ENCODE measurements around the gene RAD51B. TPM values are rescaled to one million over a fixed set of nuclear protein-coding genes. Genes with fewer than 3 reads are reported as not detected.

RAD51B gene
- total RNA-seq, 1 experiment from 2014 or later = 14.2 TPM

DNA sequence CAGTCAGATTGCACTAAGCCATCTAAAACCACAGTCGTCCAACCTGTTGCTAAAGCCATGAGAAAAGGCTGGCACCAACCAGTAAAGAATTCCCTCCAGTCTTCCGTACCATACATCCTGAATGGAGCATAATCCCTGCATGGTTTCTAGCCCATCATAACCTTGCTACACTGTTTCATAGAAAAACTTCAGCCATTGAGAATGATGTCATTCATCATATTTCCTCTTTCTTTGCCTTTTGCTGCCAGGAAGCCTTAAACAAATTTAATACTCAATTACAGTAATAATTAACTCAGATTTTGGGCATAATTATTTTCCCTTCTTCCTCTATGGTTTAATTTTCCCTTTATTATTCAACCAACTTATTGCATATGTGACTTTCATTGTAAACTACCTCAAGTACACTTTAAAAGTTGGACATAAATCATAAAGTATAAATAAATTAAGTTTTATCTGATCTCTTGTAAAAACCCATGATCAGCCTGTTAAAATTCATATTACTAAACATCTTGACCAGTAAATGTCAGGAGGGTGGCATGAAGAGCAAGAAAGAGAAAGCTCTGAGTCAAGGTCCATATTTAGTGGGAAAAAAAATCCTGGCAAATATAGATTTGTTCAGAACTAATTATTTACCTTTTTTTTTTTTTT lies 708.6 kb downstream of the RAD51B start (continued):
- no peak for TF ChIP-seq SMAD4 (CRISPR knock-in tag; IDR thresholded peaks at IDR 0.05)
- no peak for TF ChIP-seq ZNF138 (CRISPR knock-in tag; conservative IDR thresholded peaks at IDR 0.05)
- no peak for TF ChIP-seq PRDM15 (CRISPR knock-in tag; IDR thresholded peaks at IDR 0.05)
- no peak for TF ChIP-seq ATF3 (CRISPR knock-in tag; conservative IDR thresholded peaks at IDR 0.05)
- no peak for TF ChIP-seq FOXP1 (CRISPR knock-in tag; IDR thresholded peaks at IDR 0.05; ENCODE audit: borderline replicate concordance)
- TF ChIP-seq NR1H2 (CRISPR knock-in tag; IDR thresholded peaks at IDR 0.05) = no peak
- no peak for TF ChIP-seq EMX1 (CRISPR knock-in tag; IDR thresholded peaks at IDR 0.05)

DNA sequence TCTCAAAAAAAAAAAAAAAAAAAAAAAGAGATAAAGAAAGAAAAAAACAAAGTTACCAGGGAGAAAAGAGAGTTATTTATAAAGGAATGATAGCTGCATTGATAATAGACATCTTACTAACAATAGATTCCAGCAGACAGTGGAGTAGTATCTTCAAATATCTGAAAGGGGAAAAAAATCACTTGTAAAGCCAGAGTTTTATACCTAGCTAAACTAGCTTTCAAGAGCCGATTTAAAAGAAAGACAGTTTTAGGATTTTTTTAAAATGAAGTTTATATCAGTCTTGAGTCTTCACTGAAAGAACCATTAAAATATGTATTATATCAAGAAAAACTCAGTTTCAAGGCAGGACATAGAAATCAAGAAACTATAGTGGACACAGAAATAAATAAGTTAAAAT lies 710.9 kb downstream of the RAD51B start:
- H3K9me3 Mint-ChIP-seq = peaks cover 32% of the 10 kb centered on the region
- H3K4me1 Mint-ChIP-seq = peaks cover 11% of the 10 kb centered on the region
- no peak for DNase-seq (ENCODE audit: low spot score)
- ATAC-seq = no peak
- ChIA-PET POLR2A (interaction anchor here (0.7 kb wide), 2 partner anchors 569 to 1741 kb away, joined by 5 to 8 read pairs; no protein-coding TSS in a partner anchor), CTCF (interaction anchor here (0.9 kb wide), 1 partner anchor 287 kb away, joined by 6 read pairs; no protein-coding TSS in a partner anchor)
- peaks cover 25% of the 10 kb centered on the region for H3K36me3 Mint-ChIP-seq
- no peaks in the 10 kb centered on the region for H3K27me3 Mint-ChIP-seq (ENCODE audit: low read depth)
- H3K27ac Mint-ChIP-seq = no peak overlapping the region
- no peak overlapping the region for H3K4me3 Mint-ChIP-seq
- TF ChIP-seq RELA (CRISPR knock-in tag; IDR thresholded peaks at IDR 0.05; ENCODE audit: borderline replicate concordance) = no peak
- TF ChIP-seq NR2C2 (CRISPR knock-in tag; IDR thresholded peaks at IDR 0.05) = no peak
- TF ChIP-seq ZNF263 (CRISPR knock-in tag; IDR thresholded peaks at IDR 0.05; ENCODE audit: low read depth) = no peak
- no peak for TF ChIP-seq ZNF423 (CRISPR knock-in tag; IDR thresholded peaks at IDR 0.05)
- TF ChIP-seq, protein P1, sequence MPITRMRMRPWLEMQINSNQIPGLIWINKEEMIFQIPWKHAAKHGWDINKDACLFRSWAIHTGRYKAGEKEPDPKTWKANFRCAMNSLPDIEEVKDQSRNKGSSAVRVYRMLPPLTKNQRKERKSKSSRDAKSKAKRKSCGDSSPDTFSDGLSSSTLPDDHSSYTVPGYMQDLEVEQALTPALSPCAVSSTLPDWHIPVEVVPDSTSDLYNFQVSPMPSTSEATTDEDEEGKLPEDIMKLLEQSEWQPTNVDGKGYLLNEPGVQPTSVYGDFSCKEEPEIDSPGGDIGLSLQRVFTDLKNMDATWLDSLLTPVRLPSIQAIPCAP (CRISPR knock-in tag; IDR thresholded peaks at IDR 0.05) = no peak
- TF ChIP-seq JAZF1 (CRISPR knock-in tag; IDR thresholded peaks at IDR 0.05) = no peak
- TF ChIP-seq ZNF281 (CRISPR knock-in tag; IDR thresholded peaks at IDR 0.05) = no peak
- TF ChIP-seq, protein P2, sequence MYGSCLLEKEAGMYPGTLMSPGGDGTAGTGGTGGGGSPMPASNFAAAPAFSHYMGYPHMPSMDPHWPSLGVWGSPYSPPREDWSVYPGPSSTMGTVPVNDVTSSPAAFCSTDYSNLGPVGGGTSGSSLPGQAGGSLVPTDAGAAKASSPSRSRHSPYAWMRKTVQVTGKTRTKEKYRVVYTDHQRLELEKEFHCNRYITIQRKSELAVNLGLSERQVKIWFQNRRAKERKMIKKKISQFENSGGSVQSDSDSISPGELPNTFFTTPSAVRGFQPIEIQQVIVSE (CRISPR knock-in tag; IDR thresholded peaks at IDR 0.05; ENCODE audit: borderline replicate concordance) = no peak
- TF ChIP-seq, protein P3, sequence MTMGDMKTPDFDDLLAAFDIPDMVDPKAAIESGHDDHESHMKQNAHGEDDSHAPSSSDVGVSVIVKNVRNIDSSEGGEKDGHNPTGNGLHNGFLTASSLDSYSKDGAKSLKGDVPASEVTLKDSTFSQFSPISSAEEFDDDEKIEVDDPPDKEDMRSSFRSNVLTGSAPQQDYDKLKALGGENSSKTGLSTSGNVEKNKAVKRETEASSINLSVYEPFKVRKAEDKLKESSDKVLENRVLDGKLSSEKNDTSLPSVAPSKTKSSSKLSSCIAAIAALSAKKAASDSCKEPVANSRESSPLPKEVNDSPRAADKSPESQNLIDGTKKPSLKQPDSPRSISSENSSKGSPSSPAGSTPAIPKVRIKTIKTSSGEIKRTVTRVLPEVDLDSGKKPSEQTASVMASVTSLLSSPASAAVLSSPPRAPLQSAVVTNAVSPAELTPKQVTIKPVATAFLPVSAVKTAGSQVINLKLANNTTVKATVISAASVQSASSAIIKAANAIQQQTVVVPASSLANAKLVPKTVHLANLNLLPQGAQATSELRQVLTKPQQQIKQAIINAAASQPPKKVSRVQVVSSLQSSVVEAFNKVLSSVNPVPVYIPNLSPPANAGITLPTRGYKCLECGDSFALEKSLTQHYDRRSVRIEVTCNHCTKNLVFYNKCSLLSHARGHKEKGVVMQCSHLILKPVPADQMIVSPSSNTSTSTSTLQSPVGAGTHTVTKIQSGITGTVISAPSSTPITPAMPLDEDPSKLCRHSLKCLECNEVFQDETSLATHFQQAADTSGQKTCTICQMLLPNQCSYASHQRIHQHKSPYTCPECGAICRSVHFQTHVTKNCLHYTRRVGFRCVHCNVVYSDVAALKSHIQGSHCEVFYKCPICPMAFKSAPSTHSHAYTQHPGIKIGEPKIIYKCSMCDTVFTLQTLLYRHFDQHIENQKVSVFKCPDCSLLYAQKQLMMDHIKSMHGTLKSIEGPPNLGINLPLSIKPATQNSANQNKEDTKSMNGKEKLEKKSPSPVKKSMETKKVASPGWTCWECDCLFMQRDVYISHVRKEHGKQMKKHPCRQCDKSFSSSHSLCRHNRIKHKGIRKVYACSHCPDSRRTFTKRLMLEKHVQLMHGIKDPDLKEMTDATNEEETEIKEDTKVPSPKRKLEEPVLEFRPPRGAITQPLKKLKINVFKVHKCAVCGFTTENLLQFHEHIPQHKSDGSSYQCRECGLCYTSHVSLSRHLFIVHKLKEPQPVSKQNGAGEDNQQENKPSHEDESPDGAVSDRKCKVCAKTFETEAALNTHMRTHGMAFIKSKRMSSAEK (CRISPR knock-in tag; IDR thresholded peaks at IDR 0.05; ENCODE audit: borderline replicate concordance) = no peak
- TF ChIP-seq, protein P4, sequence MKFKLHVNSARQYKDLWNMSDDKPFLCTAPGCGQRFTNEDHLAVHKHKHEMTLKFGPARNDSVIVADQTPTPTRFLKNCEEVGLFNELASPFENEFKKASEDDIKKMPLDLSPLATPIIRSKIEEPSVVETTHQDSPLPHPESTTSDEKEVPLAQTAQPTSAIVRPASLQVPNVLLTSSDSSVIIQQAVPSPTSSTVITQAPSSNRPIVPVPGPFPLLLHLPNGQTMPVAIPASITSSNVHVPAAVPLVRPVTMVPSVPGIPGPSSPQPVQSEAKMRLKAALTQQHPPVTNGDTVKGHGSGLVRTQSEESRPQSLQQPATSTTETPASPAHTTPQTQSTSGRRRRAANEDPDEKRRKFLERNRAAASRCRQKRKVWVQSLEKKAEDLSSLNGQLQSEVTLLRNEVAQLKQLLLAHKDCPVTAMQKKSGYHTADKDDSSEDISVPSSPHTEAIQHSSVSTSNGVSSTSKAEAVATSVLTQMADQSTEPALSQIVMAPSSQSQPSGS (CRISPR knock-in tag; IDR thresholded peaks at IDR 0.05; ENCODE audit: borderline replicate concordance, low read depth) = no peak
- no peak for TF ChIP-seq ATF3 (CRISPR knock-in tag; conservative IDR thresholded peaks at IDR 0.05)
